SK-N-SH treated with all-trans-retinoic acid at 6 μM for 48 hours (cell line): ENCODE measurements around the gene PSORS1C2.
"Not testable (repeated sequence)": the region's sequence is repeated elsewhere in the genome, so short reads cannot be mapped to it uniquely, and the experiment has no call there.

ENCODE experiments used
- ATAC-seq: fragments of 200-7000 bp; cut with Tn5 transposase; 3 replicates; pipeline ENCODE4 v1.9.1; 2020; ENCODE audit warnings: mild to moderate bottlenecking, moderate library complexity
- ARNTL ChIP-seq: fragments of 450-650 bp; formaldehyde crosslinking; IDR thresholded peaks from 2 replicates; pipeline ENCODE4 v1.5.0; 2020; ENCODE audit warnings: low read depth, mild to moderate bottlenecking, moderate library complexity, borderline replicate concordance
- CREB5 ChIP-seq: fragments of 250-450 bp; sonication (Bioruptor Pico); IDR thresholded peaks from 2 replicates; pipeline ENCODE4 v1.5.1; 2020; ENCODE audit warnings: low read depth, mild to moderate bottlenecking, moderate library complexity
- CSDC2 ChIP-seq: fragments of 250-450 bp; sonication (Bioruptor Pico); IDR thresholded peaks from 2 replicates; pipeline ENCODE4 v1.5.0; 2020; ENCODE audit warnings: mild to moderate bottlenecking, moderate library complexity
- CSRNP3 ChIP-seq: fragments of 250-450 bp; sonication (Bioruptor Pico); IDR thresholded peaks from 2 replicates; pipeline ENCODE4 v1.5.1; 2021; ENCODE audit warnings: mild to moderate bottlenecking, moderate library complexity
- ESRRG ChIP-seq: fragments of 250-450 bp; sonication (Bioruptor Pico); IDR thresholded peaks from 2 replicates; pipeline ENCODE4 v1.6.1; 2021; ENCODE audit warnings: mild to moderate bottlenecking
- GLIS3 ChIP-seq: fragments of 250-450 bp; sonication (Bioruptor Pico); IDR thresholded peaks from 2 replicates; pipeline ENCODE4 v1.5.0; 2020; ENCODE audit warnings: mild to moderate bottlenecking, moderate library complexity
- ISL1 ChIP-seq: fragments of 250-450 bp; sonication (Bioruptor Pico); IDR thresholded peaks from 2 replicates; pipeline ENCODE4 v2.1.2; 2022; ENCODE audit warnings: mild to moderate bottlenecking, moderate library complexity
- OSR1 ChIP-seq: fragments of 250-450 bp; sonication (Bioruptor Pico); IDR thresholded peaks from 2 replicates; pipeline ENCODE4 v1.8.0; 2022; ENCODE audit warnings: moderate library complexity, mild to moderate bottlenecking, inconsistent platforms
- PPARA ChIP-seq: fragments of 250-450 bp; sonication (Bioruptor Pico); IDR thresholded peaks from 2 replicates; pipeline ENCODE4 v1.5.0; 2020; ENCODE audit warnings: mild to moderate bottlenecking, borderline replicate concordance
- RARB ChIP-seq: fragments of 250-450 bp; sonication (Bioruptor Pico); IDR thresholded peaks from 2 replicates; pipeline ENCODE4 v1.8.0; 2021; ENCODE audit warnings: mild to moderate bottlenecking, moderate library complexity
- SNAI2 ChIP-seq: fragments of 250-450 bp; sonication (Bioruptor Pico); IDR thresholded peaks from 2 replicates; pipeline ENCODE4 v1.5.0; 2020; ENCODE audit warnings: mild to moderate bottlenecking, moderate library complexity
- TOX ChIP-seq: fragments of 250-450 bp; sonication (Bioruptor Pico); IDR thresholded peaks from 2 replicates; pipeline ENCODE4 v1.8.0; 2021; ENCODE audit warnings: mild to moderate bottlenecking, moderate library complexity, borderline replicate concordance
- ZFP3 ChIP-seq: fragments of 250-450 bp; sonication (Bioruptor Pico); IDR thresholded peaks from 2 replicates; pipeline ENCODE4 v1.5.0; 2020; ENCODE audit warnings: mild to moderate bottlenecking, moderate library complexity
- ZFP30 ChIP-seq: fragments of 450-650 bp; formaldehyde crosslinking; IDR thresholded peaks from 2 replicates; pipeline ENCODE4 v1.5.0; 2022; ENCODE audit warnings: mild to moderate bottlenecking, moderate library complexity
- ZNF565 ChIP-seq: fragments of 450-650 bp; formaldehyde crosslinking; conservative IDR thresholded peaks from 2 replicates; pipeline ENCODE4 v1.5.0; 2020; ENCODE audit warnings: low read depth, mild to moderate bottlenecking, moderate library complexity
- ZNF70 ChIP-seq: fragments of 450-650 bp; formaldehyde crosslinking; IDR thresholded peaks from 2 replicates; pipeline ENCODE4 v1.5.0; 2020; ENCODE audit warnings: mild to moderate bottlenecking, moderate library complexity
- ZNF8 ChIP-seq: fragments of 450-650 bp; formaldehyde crosslinking; IDR thresholded peaks from 2 replicates; pipeline ENCODE4 v1.5.0; 2020; ENCODE audit warnings: mild to moderate bottlenecking, moderate library complexity
- TF ChIP-seq, protein P1 (sequence below): fragments of 250-450 bp; sonication (Bioruptor Pico); IDR thresholded peaks from 2 replicates; pipeline ENCODE4 v1.8.0; 2020; ENCODE audit warnings: mild to moderate bottlenecking, moderate library complexity, borderline replicate concordance

Gene PSORS1C2

DNA sequence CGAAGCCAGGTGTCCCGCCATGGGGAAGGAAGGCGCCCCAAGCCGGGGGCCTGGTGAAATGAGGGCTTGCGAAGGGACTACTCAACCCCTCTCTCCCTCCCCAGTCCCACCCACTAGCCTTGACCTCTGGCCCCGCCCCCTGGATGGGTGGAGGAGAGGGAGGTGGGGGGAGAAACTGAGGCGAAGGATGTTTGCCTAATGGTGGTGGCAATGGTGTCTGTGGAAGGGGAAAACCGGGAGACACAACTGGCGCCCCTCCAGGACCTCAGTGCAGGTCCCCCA lies 31.7 kb upstream of the PSORS1C2 start, which contains the start of gene POU5F1:
Gene POU5F1, minus strand, starts transcription at position 83 of the 282 bp plus-strand sequence. Its CDS starts 62 bp downstream, at position 21.
- no peak for ATAC-seq

GRCh38 chr6:31169858-31170599 lies 31.2 kb upstream of the PSORS1C2 start:
- not testable (repeated sequence) for ATAC-seq

More for the DNA sequence above, 31.7 kb upstream of the PSORS1C2 start, which contains the start of gene POU5F1:
- TF ChIP-seq ISL1 (CRISPR knock-in tag): no peak
- TF ChIP-seq RARB (CRISPR knock-in tag): no peak
- TF ChIP-seq CSRNP3 (CRISPR knock-in tag): no peak
- no peak for TF ChIP-seq GLIS3 (CRISPR knock-in tag)
- no peak for TF ChIP-seq ESRRG (CRISPR knock-in tag)
- TF ChIP-seq TOX: no peak
- no peak for TF ChIP-seq CREB5 (CRISPR knock-in tag)
- TF ChIP-seq ZFP3 (CRISPR knock-in tag): no peak
- no peak for TF ChIP-seq SNAI2 (CRISPR knock-in tag)
- TF ChIP-seq ZFP30 (CRISPR knock-in tag): no peak

GRCh38 chr6:31169123-31169857 lies 30.4 kb upstream of the PSORS1C2 start:
- ATAC-seq: no peak; the same call in 2 of the 3 replicates

GRCh38 chr6:31168606-31169005 lies 29.7 kb upstream of the PSORS1C2 start:
- ATAC-seq: no peak
- TF ChIP-seq ZFP30 (CRISPR knock-in tag): no peak
- TF ChIP-seq PPARA (CRISPR knock-in tag): no peak
- TF ChIP-seq ZNF70 (CRISPR knock-in tag): no peak
- TF ChIP-seq ARNTL (CRISPR knock-in tag): no peak
- no peak for TF ChIP-seq ZFP3 (CRISPR knock-in tag)
- no peak for TF ChIP-seq CREB5 (CRISPR knock-in tag)
- no peak for TF ChIP-seq OSR1
- no peak for TF ChIP-seq ESRRG (CRISPR knock-in tag)
- no peak for TF ChIP-seq GLIS3 (CRISPR knock-in tag)

More at GRCh38 chr6:31169123-31169857, 30.4 kb upstream of the PSORS1C2 start:
- no peak for TF ChIP-seq ZNF565 (CRISPR knock-in tag)

DNA sequence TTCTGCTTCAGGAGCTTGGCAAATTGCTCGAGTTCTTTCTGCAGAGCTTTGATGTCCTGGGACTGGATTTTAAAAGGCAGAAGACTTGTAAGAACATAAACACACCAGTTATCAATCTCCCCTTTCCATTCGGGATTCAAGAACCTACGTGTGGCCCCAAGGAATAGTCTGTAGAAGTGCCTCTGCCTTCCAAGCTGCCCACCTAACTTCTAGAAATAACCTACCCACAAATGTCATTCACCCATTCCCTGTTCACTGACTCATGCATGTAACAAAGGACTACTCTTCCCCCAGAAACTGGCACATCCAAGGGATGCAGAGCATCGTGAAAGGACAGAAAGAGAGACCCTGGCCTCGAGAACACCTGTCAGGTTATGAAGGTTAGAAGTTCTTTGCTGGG lies 27.1 kb upstream of the PSORS1C2 start:
- ATAC-seq: no peak

DNA sequence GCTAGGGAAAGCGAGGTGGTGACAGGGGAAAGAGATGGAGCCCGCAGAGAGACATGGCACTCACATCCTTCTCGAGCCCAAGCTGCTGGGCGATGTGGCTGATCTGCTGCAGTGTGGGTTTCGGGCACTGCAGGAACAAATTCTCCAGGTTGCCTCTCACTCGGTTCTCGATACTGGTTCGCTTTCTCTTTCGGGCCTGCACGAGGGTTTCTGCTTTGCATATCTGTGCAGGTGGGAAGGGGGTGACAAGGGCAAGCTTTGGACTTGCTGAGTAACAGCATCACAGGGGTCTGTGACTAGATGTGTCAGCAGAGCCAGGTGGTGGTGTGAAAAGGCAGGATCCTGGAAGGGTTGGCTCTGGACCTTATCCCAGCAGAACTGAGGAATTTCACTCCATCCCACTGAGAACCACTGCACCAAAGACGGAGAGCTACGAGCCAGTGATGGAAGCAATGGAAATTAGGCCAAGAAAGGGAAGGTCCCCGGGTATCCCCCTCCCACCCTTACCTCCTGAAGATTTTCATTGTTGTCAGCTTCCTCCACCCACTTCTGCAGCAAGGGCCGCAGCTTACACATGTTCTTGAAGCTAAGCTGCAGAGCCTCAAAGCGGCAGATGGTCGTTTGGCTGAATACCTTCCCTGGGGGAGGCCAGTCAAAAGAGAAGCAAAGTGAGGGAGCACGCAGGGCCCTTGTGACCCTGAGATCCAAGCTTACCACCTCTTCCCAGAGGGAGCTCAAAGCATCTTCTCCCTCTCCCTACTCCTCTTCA lies 26.4 kb upstream of the PSORS1C2 start:
- not testable (repeated sequence) for ATAC-seq

More for the DNA sequence above, 27.1 kb upstream of the PSORS1C2 start:
- TF ChIP-seq ESRRG (CRISPR knock-in tag) (no peak), ZFP3 (CRISPR knock-in tag) (no peak), SNAI2 (CRISPR knock-in tag) (no peak), CSRNP3 (CRISPR knock-in tag) (no peak), ZFP30 (CRISPR knock-in tag) (no peak), ISL1 (CRISPR knock-in tag) (no peak), ZNF8 (CRISPR knock-in tag) (no peak), RARB (CRISPR knock-in tag) (no peak), PPARA (CRISPR knock-in tag) (no peak), CSDC2 (CRISPR knock-in tag) (no peak), GLIS3 (CRISPR knock-in tag) (no peak)
- TF ChIP-seq, protein P1, sequence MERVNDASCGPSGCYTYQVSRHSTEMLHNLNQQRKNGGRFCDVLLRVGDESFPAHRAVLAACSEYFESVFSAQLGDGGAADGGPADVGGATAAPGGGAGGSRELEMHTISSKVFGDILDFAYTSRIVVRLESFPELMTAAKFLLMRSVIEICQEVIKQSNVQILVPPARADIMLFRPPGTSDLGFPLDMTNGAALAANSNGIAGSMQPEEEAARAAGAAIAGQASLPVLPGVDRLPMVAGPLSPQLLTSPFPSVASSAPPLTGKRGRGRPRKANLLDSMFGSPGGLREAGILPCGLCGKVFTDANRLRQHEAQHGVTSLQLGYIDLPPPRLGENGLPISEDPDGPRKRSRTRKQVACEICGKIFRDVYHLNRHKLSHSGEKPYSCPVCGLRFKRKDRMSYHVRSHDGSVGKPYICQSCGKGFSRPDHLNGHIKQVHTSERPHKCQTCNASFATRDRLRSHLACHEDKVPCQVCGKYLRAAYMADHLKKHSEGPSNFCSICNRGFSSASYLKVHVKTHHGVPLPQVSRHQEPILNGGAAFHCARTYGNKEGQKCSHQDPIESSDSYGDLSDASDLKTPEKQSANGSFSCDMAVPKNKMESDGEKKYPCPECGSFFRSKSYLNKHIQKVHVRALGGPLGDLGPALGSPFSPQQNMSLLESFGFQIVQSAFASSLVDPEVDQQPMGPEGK (CRISPR knock-in tag): no peak

DNA sequence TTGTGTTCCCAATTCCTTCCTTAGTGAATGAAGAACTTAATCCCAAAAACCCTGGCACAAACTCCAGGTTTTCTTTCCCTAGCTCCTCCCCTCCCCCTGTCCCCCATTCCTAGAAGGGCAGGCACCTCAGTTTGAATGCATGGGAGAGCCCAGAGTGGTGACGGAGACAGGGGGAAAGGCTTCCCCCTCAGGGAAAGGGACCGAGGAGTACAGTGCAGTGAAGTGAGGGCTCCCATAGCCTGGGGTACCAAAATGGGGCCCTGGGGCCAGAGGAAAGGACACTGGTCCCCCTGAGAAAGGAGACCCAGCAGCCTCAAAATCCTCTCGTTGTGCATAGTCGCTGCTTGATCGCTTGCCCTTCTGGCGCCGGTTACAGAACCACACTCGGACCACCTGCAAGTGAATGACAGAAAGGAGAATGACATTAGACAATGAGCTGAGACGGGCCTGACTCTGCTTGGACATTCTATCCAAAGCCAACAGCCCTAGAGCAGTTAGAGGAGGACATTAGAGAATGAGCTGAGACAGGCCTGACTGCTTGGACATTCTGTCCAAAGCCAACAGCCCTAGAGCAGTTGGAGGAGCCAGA lies 25.7 kb upstream of the PSORS1C2 start:
- not testable (repeated sequence) for ATAC-seq
